ENCODE data around the gene DDX4.

DNA sequence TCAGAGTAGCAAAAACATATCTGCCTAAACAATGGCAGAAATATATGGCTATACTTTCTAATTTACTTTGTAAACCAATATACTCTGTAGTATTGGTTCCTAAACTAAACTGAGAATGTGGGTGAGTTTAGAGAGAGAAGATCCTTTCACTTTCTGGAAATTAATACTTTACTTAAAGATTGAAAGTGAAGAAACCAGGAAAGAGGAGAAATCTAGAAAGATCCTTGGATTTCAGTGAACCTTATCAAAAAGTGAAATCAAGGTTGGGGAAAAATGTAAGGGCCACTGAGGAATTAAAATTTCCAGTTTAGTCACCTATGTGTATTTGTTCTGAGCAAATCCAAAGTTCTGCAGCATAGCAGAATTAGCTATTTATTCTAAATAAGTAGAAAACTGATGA is 31.6 kb upstream of the DDX4 start:
- TF ChIP-seq YY1 (IDR thresholded peaks at IDR 0.05; ENCODE audit: insufficient read depth, insufficient read length) (no peak), ZNF274 (IDR thresholded peaks at IDR 0.05; ENCODE audit: low read depth, low read length) (no peak)

Measured in NT2/D1 (cell line).